Esophagus squamous epithelium (tissue), 5 donors: ENCODE data around the gene BRICD5. TPM values are rescaled to one million over a fixed set of nuclear protein-coding genes. Genes with fewer than 3 reads are reported as not detected.

Source experiments
- DNase-seq: peaks from one replicate; lab custom pipeline; 2025; lab: John Stamatoyannopoulos, UW
- H3K27ac ChIP-seq, 4 donors: fragments of 200-600 bp; sonication (generic); one replicate each; pipeline ENCODE4 v1.5.1; 2016 to 2019; ENCODE audit warnings: mild to moderate bottlenecking in 1 of 4
- H3K27me3 ChIP-seq, 4 donors: fragments of 200-600 bp; sonication (generic); 1 replicate in 3 of 4; 2 replicates in 1 of 4; pipeline versions ENCODE4 v1.5.1 to v1.6.0; 2017 to 2021; ENCODE audit warnings: antibody characterized with exemption in 1 of 4
- H3K36me3 ChIP-seq, 3 donors: fragments of 200-600 bp; sonication (generic); one replicate each; pipeline ENCODE4 v1.5.1; 2016 to 2019
- H3K4me1 ChIP-seq, 3 donors: fragments of 200-600 bp; sonication (generic); one replicate each; pipeline ENCODE4 v1.5.1; 2017 to 2019
- H3K4me3 ChIP-seq, 4 donors: fragments of 200-600 bp; sonication (generic); 1 replicate in 3 of 4; 2 replicates in 1 of 4; pipeline ENCODE4 v1.5.1; 2016 to 2019; ENCODE audit warnings: mild to moderate bottlenecking in 2 of 4, moderate library complexity in 1 of 4
- H3K9me3 ChIP-seq, 3 donors: fragments of 200-600 bp; sonication (generic); one replicate each; pipeline ENCODE4 v1.5.1; 2016 to 2019
- POLR2A ChIP-seq, 4 donors: fragments of 450-650 bp; IDR thresholded peaks; one replicate each; pipeline ENCODE4 v1.6.1; 2017; ENCODE audit warnings: antibody characterized with exemption in 4 of 4, mild to moderate bottlenecking in 4 of 4, moderate library complexity in 3 of 4
- WGBS, 2 donors: methylation state at CpG; one replicate each; pipeline ENCODE4 v1.1.5; 2018; 5-methylcytosine and 5-hydroxymethylcytosine counted together
- intact Hi-C: fragments of 100-400 bp; cut with DNase I; formaldehyde crosslinking; loops from one replicate; pipeline ENCODE4 v1.15.0; 2022
- total RNA-seq, 4 donors: library from RNA; depleted of rRNA; stranded (reverse); fragments of >200 nt; gene quantifications; one replicate each; pipeline ENCODE4 v1.1.0, GENCODE V29; 2016
- TF ChIP-seq, protein P1 (sequence below), 6 experiments: fragments of 450-650 bp in 4 of 6; fragments of 200-600 bp in 2 of 6; sonication (generic) in 2 of 6; IDR thresholded peaks; one replicate each; pipeline ENCODE4 v1.5.1; 2016 to 2019; ENCODE audit warnings: antibody characterized with exemption in 6 of 6, mild to moderate bottlenecking in 4 of 6, moderate library complexity in 4 of 6
- donor health status: DM: yes; HTN: yes; CAD: no.

The BRICD5 gene
- total RNA-seq, 4 donors from 2014 or later, result 1.1 to 2.0 (median 1.6) TPM; not detected in 1

DNA sequence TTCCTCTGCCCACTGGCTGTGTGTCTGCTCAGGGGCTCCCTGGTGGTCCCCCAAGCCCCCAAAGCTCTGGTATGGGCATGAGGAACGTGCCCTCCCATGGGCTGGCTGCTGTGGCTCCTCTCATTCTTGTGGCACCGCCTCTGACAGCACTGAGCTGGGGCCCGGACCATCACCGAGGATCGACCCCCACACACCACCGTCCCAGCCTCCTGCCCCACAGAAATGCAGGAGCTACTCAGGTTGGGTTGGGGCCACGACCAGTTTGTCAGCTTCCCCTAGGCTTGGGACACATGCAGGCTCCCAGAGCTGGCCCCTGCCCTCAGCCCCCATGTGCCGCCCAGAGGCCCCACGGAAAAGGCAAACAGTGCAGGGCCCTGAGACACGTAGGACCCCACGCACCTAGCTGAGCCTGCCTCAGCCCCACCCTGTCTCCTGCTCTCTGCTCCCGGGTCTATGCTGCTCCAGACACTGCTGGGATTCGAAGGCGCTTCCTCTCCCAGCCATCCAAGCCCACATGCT, 11.0 kb downstream of the BRICD5 start:
- 83% methylated on average over 7 of the region's 14 CpGs; no CpG with 5 or more reads in 1 of the 2 donors for WGBS, 2 donors
- intact Hi-C loops, result no loop called here
- DNase-seq, result no peak

GRCh38 chr16:2199095-2199494, 11.6 kb downstream of the BRICD5 start:
- DNase-seq, result no peak
- TF ChIP-seq, protein P1, sequence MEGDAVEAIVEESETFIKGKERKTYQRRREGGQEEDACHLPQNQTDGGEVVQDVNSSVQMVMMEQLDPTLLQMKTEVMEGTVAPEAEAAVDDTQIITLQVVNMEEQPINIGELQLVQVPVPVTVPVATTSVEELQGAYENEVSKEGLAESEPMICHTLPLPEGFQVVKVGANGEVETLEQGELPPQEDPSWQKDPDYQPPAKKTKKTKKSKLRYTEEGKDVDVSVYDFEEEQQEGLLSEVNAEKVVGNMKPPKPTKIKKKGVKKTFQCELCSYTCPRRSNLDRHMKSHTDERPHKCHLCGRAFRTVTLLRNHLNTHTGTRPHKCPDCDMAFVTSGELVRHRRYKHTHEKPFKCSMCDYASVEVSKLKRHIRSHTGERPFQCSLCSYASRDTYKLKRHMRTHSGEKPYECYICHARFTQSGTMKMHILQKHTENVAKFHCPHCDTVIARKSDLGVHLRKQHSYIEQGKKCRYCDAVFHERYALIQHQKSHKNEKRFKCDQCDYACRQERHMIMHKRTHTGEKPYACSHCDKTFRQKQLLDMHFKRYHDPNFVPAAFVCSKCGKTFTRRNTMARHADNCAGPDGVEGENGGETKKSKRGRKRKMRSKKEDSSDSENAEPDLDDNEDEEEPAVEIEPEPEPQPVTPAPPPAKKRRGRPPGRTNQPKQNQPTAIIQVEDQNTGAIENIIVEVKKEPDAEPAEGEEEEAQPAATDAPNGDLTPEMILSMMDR (IDR thresholded peaks at IDR 0.05), result no peak
- no peak for TF ChIP-seq POLR2A (IDR thresholded peaks at IDR 0.05)
- Histone ChIP-seq H3K4me1 (peaks cover 15 to 27% (median 20%) of the 10 kb centered on the region in 3 donors), H3K4me3 (no peak overlapping the region), H3K9me3 (no peaks in the 10 kb centered on the region), H3K27ac (no peak overlapping the region), H3K27me3 (peaks cover 10 to 54% (median 16%) of the 10 kb centered on the region in 4 donors), H3K36me3 (no peaks in the 10 kb centered on the region)
- intact Hi-C loops, result no loop called here
- WGBS, 2 donors, result 60% methylated on average over 1 of the region's 5 CpGs; no CpG with 5 or more reads in 1 of the 2 donors

More for the DNA sequence above, 11.0 kb downstream of the BRICD5 start:
- Histone ChIP-seq H3K36me3 (no peaks in the 10 kb centered on the region), H3K27me3 (peaks cover 10 to 48% (median 13%) of the 10 kb centered on the region in 4 donors), H3K4me1 (peaks cover 13 to 24% (median 22%) of the 10 kb centered on the region in 3 donors), H3K27ac (no peak overlapping the region), H3K9me3 (no peaks in the 10 kb centered on the region), H3K4me3 (no peak overlapping the region)
- no peak for TF ChIP-seq POLR2A (IDR thresholded peaks at IDR 0.05)
- TF ChIP-seq, protein P1 (IDR thresholded peaks at IDR 0.05), result no peak

GRCh38 chr16:2198283-2198682, 12.4 kb downstream of the BRICD5 start:
- Histone ChIP-seq H3K4me3 (no peak overlapping the region), H3K36me3 (no peaks in the 10 kb centered on the region), H3K4me1 (peaks cover 15 to 27% (median 20%) of the 10 kb centered on the region in 3 donors), H3K27me3 (peaks cover 10 to 62% (median 16%) of the 10 kb centered on the region in 4 donors), H3K9me3 (no peaks in the 10 kb centered on the region), H3K27ac (no peak overlapping the region)
- DNase-seq, result no peak
- intact Hi-C loops, result no loop called here
- TF ChIP-seq, protein P1 (IDR thresholded peaks at IDR 0.05), result no peak
- TF ChIP-seq POLR2A (IDR thresholded peaks at IDR 0.05), result no peak
- WGBS, 2 donors, result 63 to 68% methylated on average over 4 of the region's 4 CpGs

GRCh38 chr16:2197765-2198164, 12.9 kb downstream of the BRICD5 start:
- Histone ChIP-seq H3K27me3 (peaks cover 10 to 63% (median 16%) of the 10 kb centered on the region in 4 donors), H3K9me3 (no peaks in the 10 kb centered on the region), H3K36me3 (no peaks in the 10 kb centered on the region), H3K4me1 (peaks cover 15 to 27% (median 20%) of the 10 kb centered on the region in 3 donors), H3K27ac (no peak overlapping the region), H3K4me3 (no peak overlapping the region)
- WGBS, 2 donors, result 76% methylated on average over 4 to 5 of the region's 6 CpGs
- intact Hi-C loops, result no loop called here
- TF ChIP-seq, protein P1 (IDR thresholded peaks at IDR 0.05), result no peak
- TF ChIP-seq POLR2A (IDR thresholded peaks at IDR 0.05), result no peak
- no peak for DNase-seq

DNA sequence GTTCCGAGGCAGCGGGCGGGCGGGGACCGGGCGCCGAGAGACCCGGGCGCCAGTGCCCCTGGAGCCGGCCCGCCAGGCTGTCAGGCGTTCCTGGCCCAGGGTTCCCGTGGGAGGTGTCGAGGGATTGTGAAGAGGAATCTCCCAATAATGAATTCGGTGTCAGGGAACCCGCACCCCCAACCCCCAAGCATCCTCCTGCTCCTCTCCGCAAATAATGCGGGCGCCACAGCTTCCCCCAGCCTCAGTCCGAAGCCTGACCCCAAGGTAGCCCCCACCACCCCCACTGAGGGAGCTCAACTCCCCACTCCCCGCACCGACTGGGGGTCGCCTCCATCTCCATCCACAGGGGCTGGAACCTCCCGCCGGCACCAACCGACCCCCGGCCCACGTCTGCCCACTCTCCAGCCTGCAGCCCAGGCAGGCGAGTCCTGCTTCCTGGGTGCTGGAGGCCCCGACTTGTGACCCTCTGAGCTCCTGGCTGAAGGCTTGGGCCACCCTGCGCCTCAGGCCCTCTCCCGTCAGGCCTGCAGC, 13.6 kb downstream of the BRICD5 start:
- intact Hi-C loops, result no loop called here
- H3K27ac ChIP-seq, result no peak overlapping the region
- peak overlapping the region in 2 of 4 donors; percentile 55 to 73 for H3K4me3 ChIP-seq
- H3K4me1 ChIP-seq, result peaks cover 15 to 27% (median 20%) of the 10 kb centered on the region in 3 donors
- DNase-seq, result no peak
- peaks cover 10 to 69% (median 16%) of the 10 kb centered on the region in 4 donors for H3K27me3 ChIP-seq
- 0 to 16% methylated on average over 5 to 8 of the region's 32 CpGs for WGBS, 2 donors
- TF ChIP-seq POLR2A (IDR thresholded peaks at IDR 0.05), result no peak
- TF ChIP-seq, protein P1 (IDR thresholded peaks at IDR 0.05), result no peak
- H3K9me3 ChIP-seq, result no peaks in the 10 kb centered on the region
- no peaks in the 10 kb centered on the region for H3K36me3 ChIP-seq
